GM12878 (cell line): ENCODE data around the gene DLX5. TPM values are rescaled to one million over a fixed set of nuclear protein-coding genes. Genes with fewer than 3 reads are reported as not detected.

Experiments used
- ATAC-seq: fragments of 200-7000 bp; cut with Tn5 transposase; 3 replicates; pipeline ENCODE4 v1.9.1; 2020; ENCODE audit warnings: mild to moderate bottlenecking, moderate library complexity
- BruUV-seq: library from RNA; stranded (reverse); fragments of 400-500 nt; replicated peaks from 2 replicates; lab custom pipeline; 2021; lab: Mats Ljungman, UMichigan
- CTCF ChIA-PET: fragments of 300-600 bp; sonication (Branson Sonifier 250); formaldehyde crosslinking; extraction: SDS; loops from one replicate; lab custom pipeline; 2021; ENCODE audit warnings: inconsistent platforms; lab: Yijun Ruan, JAX
- POLR2A ChIA-PET: fragments of 350-600 bp; formaldehyde crosslinking; extraction: SDS; loops from one replicate; lab custom pipeline; 2021; ENCODE audit warnings: inconsistent platforms; lab: Charles Lee
- RAD21 ChIA-PET: fragments of 300-600 bp; sonication (Branson Sonifier 250); formaldehyde crosslinking; loops from one replicate; lab custom pipeline; 2023; ENCODE audit warnings: antibody characterized with exemption; ENCODE audit not compliant: unreplicated experiment; lab: Charles Lee
- SMC1A ChIA-PET: fragments of 300-600 bp; sonication (Branson Sonifier 250); formaldehyde crosslinking; loops from one replicate; lab custom pipeline; 2023; ENCODE audit not compliant: unreplicated experiment, uncharacterized antibody; lab: Charles Lee
- DNase-seq: peaks from one replicate; pipeline ENCODE4 v3.0.0-alpha.2; 2011; ENCODE audit warnings: low read depth, low spot score
- FAIRE-seq: peaks from 3 replicates; lab custom pipeline; 2011; peaks lifted over from hg19 to GRCh38; lab: Jason Lieb, UNC
- H2AFZ ChIP-seq: 2 replicates; pipeline ENCODE4 v1.6.0; 2011; ENCODE audit warnings: low read depth, low read length, control low read depth; ENCODE audit not compliant: control insufficient read depth
- H3K27ac ChIP-seq: 2 replicates; pipeline ENCODE4 v1.5.1; 2011; ENCODE audit warnings: control low read depth; ENCODE audit not compliant: control insufficient read depth, insufficient read depth
- H3K27me3 ChIP-seq, 2 experiments: replicated peaks in 1 of 2; 2 replicates each; pipeline versions ENCODE4 v1.6.0 to v1.6.1; 2011; ENCODE audit warnings: low read length in 1 of 2; ENCODE audit not compliant: control insufficient read depth in 2 of 2, insufficient read depth in 2 of 2
- H3K36me3 ChIP-seq, 2 experiments: 2 replicates each; pipeline ENCODE4 v1.5.1; 2011; ENCODE audit warnings: low read length in 1 of 2; ENCODE audit not compliant: control insufficient read depth in 2 of 2, insufficient read depth in 2 of 2
- H3K4me1 ChIP-seq: 2 replicates; pipeline ENCODE4 v1.6.1; 2011; ENCODE audit warnings: mild to moderate bottlenecking, low read length, moderate library complexity, mixed read lengths; ENCODE audit not compliant: control insufficient read depth, insufficient read depth
- H3K4me2 ChIP-seq: 2 replicates; pipeline ENCODE4 v1.6.0; 2011; ENCODE audit warnings: control low read depth; ENCODE audit not compliant: control insufficient read depth, insufficient read depth
- H3K4me3 ChIP-seq: fragments of 200-600 bp; sonication (generic); 2 replicates; pipeline ENCODE4 v1.5.1; 2016
- H3K79me2 ChIP-seq: 2 replicates; pipeline ENCODE4 v1.6.0; 2011; ENCODE audit warnings: low read length; ENCODE audit not compliant: control insufficient read depth, insufficient read depth
- H3K9ac ChIP-seq: 2 replicates; pipeline ENCODE4 v1.8.0; 2011; ENCODE audit warnings: low read length, control low read depth, mixed read lengths; ENCODE audit not compliant: control insufficient read depth, insufficient read depth
- H3K9me3 ChIP-seq: replicated peaks from 3 replicates; pipeline ENCODE4 v1.5.1; 2011; ENCODE audit warnings: mild to moderate bottlenecking, low read length; ENCODE audit not compliant: control insufficient read depth, insufficient read depth
- H4K20me1 ChIP-seq: 2 replicates; pipeline ENCODE4 v1.6.0; 2011; ENCODE audit not compliant: control insufficient read depth, insufficient read depth
- BHLHE40 ChIP-seq, 2 experiments: fragments of 450-650 bp in 1 of 2; IDR thresholded peaks; 2 replicates each; pipeline ENCODE4 v1.6.1; 2011 to 2017; ENCODE audit warnings: low read depth in 2 of 2, borderline replicate concordance in 1 of 2, improper control_type of control experiment in 1 of 2, low read length in 1 of 2, mild to moderate bottlenecking in 1 of 2
- CBX3 ChIP-seq: fragments of 200-600 bp; sonication (generic); IDR thresholded peaks from 2 replicates; pipeline ENCODE4 v1.6.1; 2016; ENCODE audit warnings: low read depth, borderline replicate concordance
- NR2C2 ChIP-seq: IDR thresholded peaks from 2 replicates; pipeline ENCODE4 v1.6.1; 2011; ENCODE audit warnings: borderline replicate concordance, low read depth; ENCODE audit not compliant: control insufficient read depth, insufficient read length
- PAX8 ChIP-seq: fragments of 450-650 bp; IDR thresholded peaks from 2 replicates; pipeline ENCODE4 v1.6.1; 2017; ENCODE audit warnings: mild to moderate bottlenecking, moderate library complexity
- PML ChIP-seq: IDR thresholded peaks from 2 replicates; pipeline ENCODE4 v1.6.1; 2012; ENCODE audit warnings: low read length, inconsistent platforms
- SP1 ChIP-seq: IDR thresholded peaks from one replicate; pipeline ENCODE4 v1.6.1; 2011; ENCODE audit warnings: low read depth, low read length
- SRF ChIP-seq, 2 experiments: IDR thresholded peaks; 2 replicates each; pipeline ENCODE4 v1.6.1; 2011; ENCODE audit warnings: low read depth in 2 of 2, low read length in 2 of 2, mild to moderate bottlenecking in 1 of 2, moderate library complexity in 1 of 2
- SUPT20H ChIP-seq: IDR thresholded peaks from 2 replicates; pipeline ENCODE4 v1.6.1; 2011; ENCODE audit warnings: low read depth, mild to moderate bottlenecking, low read length, moderate library complexity, borderline replicate concordance; ENCODE audit not compliant: control insufficient read depth
- TBL1XR1 ChIP-seq: IDR thresholded peaks from 2 replicates; pipeline ENCODE4 v1.6.1; 2012; ENCODE audit warnings: low read depth, low read length, improper control_type of control experiment
- TCF12 ChIP-seq: IDR thresholded peaks from 2 replicates; pipeline ENCODE4 v1.6.1; 2011; ENCODE audit warnings: low read depth, mild to moderate bottlenecking, low read length
- WGBS: methylation state at CpG from one replicate; pipeline ENCODE4 v1.1.6; 2016; ENCODE audit warnings: low lambda C conversion rate; ENCODE audit not compliant: insufficient replicate concordance, insufficient coverage; ENCODE audit errors: missing lambda C conversion rate; 5-methylcytosine and 5-hydroxymethylcytosine counted together
- in situ Hi-C: fragments of 300-500 bp; cut with MboI; formaldehyde crosslinking; loops from 9 replicates; pipeline ENCODE4 v1.14.3; 2018; ENCODE audit warnings: mixed read lengths
- intact Hi-C: fragments of 100-400 bp; cut with micrococcal nuclease; formaldehyde crosslinking; loops from one replicate; pipeline ENCODE4 v1.14.2; 2022; ENCODE audit not compliant: unreplicated experiment
- polyA plus RNA-seq, 11 experiments: library from polyadenylated mRNA; depleted of rRNA in 4 of 11; unstranded in 6 of 11; stranded (reverse) in 5 of 11; fragments of >200 nt; fragmentation: Nextera tagmentation in 4 of 11; fragmentation: Illumina TruSeq in 1 of 11; extraction: Ambion mirVana in 4 of 11; extraction: Trizol in 1 of 11; gene quantifications; 1 replicate in 1 of 11; 2 replicates in 10 of 11; pipeline versions ENCODE4 v1.2.1 to v1.2.3, GENCODE V29; 2011 to 2016; ENCODE audit warnings: inconsistent platforms in 2 of 11, missing spikeins in 2 of 11, low read depth in 1 of 11
- total RNA-seq, 4 experiments: library from RNA; depleted of rRNA in 3 of 4; stranded (reverse); fragments of >200 nt in 3 of 4; fragmentation: Illumina TruSeq in 1 of 4; extraction: Trizol in 1 of 4; gene quantifications; 2 replicates each; pipeline versions ENCODE4 v1.2.1 to v1.2.3, GENCODE V29; 2013 to 2021

DLX5 gene
- total and polyA plus RNA-seq, 10 of the 15 experiments (the other 5 are each of a cell fraction or from before 2014, with no cell fraction given), result not detected

GRCh38 chr7:97064020-97064419 is 39.4 kb upstream of the DLX5 start:
- POLR2A ChIA-PET, result interaction anchor here (0.6 kb wide), 1 partner anchor 31 kb away, joined by 3 read pairs; no protein-coding TSS in a partner anchor
- in situ Hi-C loops, result no loop called here
- Histone ChIP-seq H3K9ac (no peak overlapping the region), H3K4me3 (no peak overlapping the region), H3K79me2 (no peaks in the 10 kb centered on the region), H3K4me1 (no peaks in the 10 kb centered on the region), H3K4me2 (no peak overlapping the region), H3K36me3 (no peaks in the 10 kb centered on the region), H4K20me1 (no peaks in the 10 kb centered on the region), H3K27ac (no peak overlapping the region), H3K27me3 (no peaks in the 10 kb centered on the region), H2AFZ (no peak overlapping the region), H3K9me3 (no peaks in the 10 kb centered on the region; the same call in 2 of the 3 replicates)
- no peak for ATAC-seq
- no peak for DNase-seq
- BruUV-seq, result no TSS peak
- SMC1A ChIA-PET, result interaction anchor here (0.7 to 1.5 kb wide), 4 partner anchors 16 to 1148 kb away, joined by 3 to 6 read pairs (median 3); no protein-coding TSS in a partner anchor
- intact Hi-C loops, result no loop called here
- WGBS, result 0% methylated on average over 3 of the region's 3 CpGs
- RAD21 ChIA-PET, result no interaction called here
- TF ChIP-seq SUPT20H (no peak), PAX8 (no peak), NR2C2 (no peak), CBX3 (no peak), BHLHE40 (IDR thresholded peaks at IDR 0.05; ENCODE audit: borderline replicate concordance in 1 of 2, low read depth in 2 of 2, low read length in 1 of 2) (no peak), TBL1XR1 (no peak), SP1 (no peak), SRF (IDR thresholded peaks at IDR 0.05; ENCODE audit: low read depth in 2 of 2, low read length in 2 of 2) (no peak), TCF12 (no peak), PML (no peak)
- CTCF ChIA-PET, result interaction anchor here (1.1 to 4.0 kb wide), 12 partner anchors 10 to 1148 kb away, joined by 3 to 14 read pairs (median 6); partner anchors contain the start of gene SDHAF3
- FAIRE-seq, result no peak
